HCT116 (cell line): ENCODE measurements around the gene HSF4. TPM values are rescaled to one million over a fixed set of nuclear protein-coding genes. Genes with fewer than 3 reads are reported as not detected.

Experiments
- ATAC-seq: fragments of 200-7000 bp; cut with Tn5 transposase; 2 replicates; pipeline ENCODE4 v1.9.1; 2020; ENCODE audit warnings: mild to moderate bottlenecking, moderate library complexity
- BruUV-seq: library from RNA; stranded (reverse); fragments of 400-500 nt; replicated peaks from 2 replicates; lab custom pipeline; 2021; lab: Mats Ljungman, UMichigan
- CTCF ChIA-PET: fragments of 300-600 bp; sonication (Branson Sonifier 250); formaldehyde crosslinking; loops from one replicate; lab custom pipeline; 2021; ENCODE audit warnings: antibody characterized with exemption; lab: Charles Lee
- POLR2A ChIA-PET: fragments of 300-600, 350-600 bp; sonication (Branson Sonifier 250); formaldehyde crosslinking; loops from one replicate; lab custom pipeline; 2021; ENCODE audit warnings: antibody characterized with exemption; lab: Charles Lee
- RAD21 ChIA-PET, 2 experiments: fragments of 300-600 bp; sonication (Branson Sonifier 250); formaldehyde crosslinking; loops; one replicate each; lab custom pipeline; 2023; ENCODE audit warnings: low total read pairs in 2 of 2; ENCODE audit not compliant: uncharacterized antibody in 2 of 2, unreplicated experiment in 2 of 2, low non-redundant PET in 1 of 2; lab: Charles Lee
- DNase-seq: peaks from one replicate; pipeline ENCODE4 v3.0.0-alpha.2; 2010; ENCODE audit warnings: low read depth, low spot score
- H2AFZ ChIP-seq: fragments of 200-600 bp; shearing (Covaris generic), sonication (generic); 2 replicates; pipeline ENCODE4 v1.6.1; 2017; ENCODE audit warnings: low read depth, mixed run types, mixed read lengths, antibody characterized with exemption, low read length; ENCODE audit not compliant: poor library complexity, severe bottlenecking
- H3K27ac ChIP-seq: 2 replicates; pipeline ENCODE4 v1.5.1; 2012; ENCODE audit warnings: low read depth, low read length
- H3K27me3 ChIP-seq: fragments of 200-600 bp; sonication (generic); 2 replicates; pipeline ENCODE4 v1.6.1; 2016; ENCODE audit warnings: mixed run types, low read length, mixed read lengths; ENCODE audit not compliant: insufficient read depth
- H3K36me3 ChIP-seq, 2 experiments: fragments of 200-500 bp in 1 of 2; fragments of 200-600 bp in 1 of 2; sonication (Bioruptor generic) in 1 of 2; sonication (generic) in 1 of 2; 2 replicates each; pipeline versions ENCODE4 v1.5.1 to v1.6.1; 2014 to 2016; ENCODE audit warnings: low read length in 2 of 2, inconsistent platforms in 1 of 2, mixed read lengths in 1 of 2, mixed run types in 1 of 2; ENCODE audit not compliant: insufficient read depth in 2 of 2, control insufficient read depth in 1 of 2
- H3K4me1 ChIP-seq, 2 experiments: fragments of 200-600 bp in 1 of 2; sonication (generic) in 1 of 2; 2 replicates each; pipeline versions ENCODE4 v1.5.1 to v1.6.1; 2012 to 2017; ENCODE audit warnings: low read length in 2 of 2, inconsistent platforms in 1 of 2, mild to moderate bottlenecking in 1 of 2, mixed read lengths in 1 of 2, mixed run types in 1 of 2, moderate library complexity in 1 of 2; ENCODE audit not compliant: insufficient read depth in 2 of 2, control insufficient read depth in 1 of 2
- H3K4me2 ChIP-seq: fragments of 200-600 bp; sonication (generic); 2 replicates; pipeline ENCODE4 v1.6.1; 2017; ENCODE audit warnings: mixed run types, low read length, mixed read lengths
- H3K4me3 ChIP-seq, 2 experiments: fragments of 200-600 bp in 1 of 2; sonication (generic) in 1 of 2; replicated peaks in 1 of 2; 2 replicates each; pipeline ENCODE4 v1.5.1; 2011 to 2016; ENCODE audit warnings: low read length in 2 of 2, control low read depth in 1 of 2, low read depth in 1 of 2, mild to moderate bottlenecking in 1 of 2, mixed read lengths in 1 of 2, mixed run types in 1 of 2
- H3K79me2 ChIP-seq: fragments of 200-600 bp; sonication (generic); 2 replicates; pipeline ENCODE4 v1.6.1; 2017; ENCODE audit warnings: mild to moderate bottlenecking, mixed run types, low read length, moderate library complexity, mixed read lengths; ENCODE audit not compliant: insufficient read depth
- H3K9ac ChIP-seq: fragments of 200-600 bp; sonication (generic); 2 replicates; pipeline ENCODE4 v1.6.1; 2016; ENCODE audit warnings: low read length, mixed read lengths
- H3K9me2 ChIP-seq: fragments of 200-600 bp; sonication (generic), shearing (Covaris generic); 2 replicates; pipeline ENCODE4 v1.6.1; 2017; ENCODE audit warnings: mixed run types, mild to moderate bottlenecking, moderate library complexity; ENCODE audit not compliant: insufficient read depth
- H3K9me3 ChIP-seq, 2 experiments: fragments of 200-500 bp in 1 of 2; fragments of 200-600 bp in 1 of 2; sonication (Bioruptor generic) in 1 of 2; sonication (generic) in 1 of 2; 2 replicates each; pipeline ENCODE4 v1.6.1; 2014 to 2017; ENCODE audit warnings: low read length in 2 of 2, mixed read lengths in 2 of 2, inconsistent platforms in 1 of 2, low read depth in 1 of 2, mild to moderate bottlenecking in 1 of 2, mixed run types in 1 of 2, moderate library complexity in 1 of 2; ENCODE audit not compliant: control insufficient read depth in 1 of 2, insufficient read depth in 1 of 2
- H4K20me1 ChIP-seq: fragments of 200-600 bp; sonication (generic), shearing (Covaris generic); 2 replicates; pipeline ENCODE4 v1.6.1; 2017; ENCODE audit warnings: mixed run types, mild to moderate bottlenecking, moderate library complexity; ENCODE audit not compliant: insufficient read depth
- CBX3 ChIP-seq: IDR thresholded peaks from 2 replicates; pipeline ENCODE4 v1.6.1; 2012; ENCODE audit warnings: low read depth
- EGR1 ChIP-seq: IDR thresholded peaks from 2 replicates; pipeline ENCODE4 v1.6.1; 2012; ENCODE audit warnings: low read depth
- ELF1 ChIP-seq: IDR thresholded peaks from 2 replicates; pipeline ENCODE4 v1.6.1; 2012; ENCODE audit warnings: low read depth, borderline replicate concordance
- EZH2phosphoT487 ChIP-seq: fragments of 200-600 bp; IDR thresholded peaks from 2 replicates; pipeline ENCODE4 v1.6.1; 2018; ENCODE audit warnings: antibody characterized with exemption, borderline replicate concordance
- FOSL1 ChIP-seq: IDR thresholded peaks from 2 replicates; pipeline ENCODE4 v1.6.1; 2012; ENCODE audit warnings: low read depth
- JUND ChIP-seq: IDR thresholded peaks from 2 replicates; pipeline ENCODE4 v1.6.1; 2012
- POLR2A ChIP-seq: IDR thresholded peaks from 2 replicates; pipeline ENCODE4 v1.7.0; 2011; ENCODE audit warnings: borderline replicate concordance; ENCODE audit not compliant: insufficient read depth, insufficient read length; ENCODE audit errors: extremely low read depth
- POLR2AphosphoS5 ChIP-seq: IDR thresholded peaks from 2 replicates; pipeline ENCODE4 v1.6.1; 2011; ENCODE audit warnings: mild to moderate bottlenecking, low read depth, low read length, moderate library complexity
- RAD21 ChIP-seq: IDR thresholded peaks from 2 replicates; pipeline ENCODE4 v1.6.1; 2012; ENCODE audit warnings: low read depth, mild to moderate bottlenecking
- SP1 ChIP-seq: IDR thresholded peaks from 2 replicates; pipeline ENCODE4 v1.6.1; 2012; ENCODE audit warnings: low read depth
- SRF ChIP-seq: IDR thresholded peaks from 2 replicates; pipeline ENCODE4 v1.6.1; 2012; ENCODE audit warnings: low read depth
- TCF7L2 ChIP-seq: IDR thresholded peaks from 2 replicates; pipeline ENCODE4 v1.7.0; 2011; ENCODE audit warnings: borderline replicate concordance, inconsistent platforms; ENCODE audit not compliant: insufficient read depth, insufficient read length; ENCODE audit errors: extremely low read depth
- YY1 ChIP-seq: IDR thresholded peaks from 2 replicates; pipeline ENCODE4 v1.6.1; 2011; ENCODE audit warnings: low read length, low read depth, moderate library complexity, mild to moderate bottlenecking; ENCODE audit not compliant: insufficient replicate concordance; ENCODE audit errors: extremely low read depth
- ZFX ChIP-seq: fragments of 450-650 bp; IDR thresholded peaks from 2 replicates; pipeline ENCODE4 v1.6.1; 2017
- ZNF274 ChIP-seq: fragments of 200-500 bp; sonication (Bioruptor generic); IDR thresholded peaks from 2 replicates; pipeline ENCODE4 v1.6.1; 2014; ENCODE audit warnings: mild to moderate bottlenecking, low read depth, low read length, inconsistent platforms
- intact Hi-C: fragments of 100-400 bp; cut with micrococcal nuclease; formaldehyde crosslinking; loops from 2 replicates; pipeline ENCODE4 v1.10.0; 2022
- total RNA-seq: library from RNA; stranded (reverse); gene quantifications from one replicate; pipeline ENCODE4 v1.2.1, GENCODE V29; 2021; ENCODE audit not compliant: unreplicated experiment
- TF ChIP-seq, protein P1 (sequence below): IDR thresholded peaks from 2 replicates; pipeline ENCODE4 v1.6.1; 2012
- TF ChIP-seq, protein P2 (sequence below): IDR thresholded peaks from 2 replicates; pipeline ENCODE4 v1.6.1; 2012
- TF ChIP-seq, protein P3 (sequence below): IDR thresholded peaks from 2 replicates; pipeline ENCODE4 v1.6.1; 2011; ENCODE audit warnings: mild to moderate bottlenecking, low read length, moderate library complexity; ENCODE audit not compliant: insufficient replicate concordance; ENCODE audit errors: extremely low read depth
- TF ChIP-seq, protein P4 (sequence below): IDR thresholded peaks from 2 replicates; pipeline ENCODE4 v1.6.1; 2012; ENCODE audit warnings: low read depth
- TF ChIP-seq, protein P5 (sequence below), 3 experiments: fragments of 200-600 bp in 1 of 3; sonication (generic) in 1 of 3; IDR thresholded peaks in 2 of 3; conservative IDR thresholded peaks in 1 of 3; 2 replicates each; pipeline ENCODE4 v1.5.1; 2012 to 2017; ENCODE audit warnings: low read depth in 2 of 3, low read length in 2 of 3, antibody characterized with exemption in 1 of 3, borderline replicate concordance in 1 of 3, control low read depth in 1 of 3, mild to moderate bottlenecking in 1 of 3, mixed read lengths in 1 of 3, mixed run types in 1 of 3, moderate library complexity in 1 of 3; ENCODE audit not compliant: insufficient read depth in 1 of 3

HSF4 gene
- total RNA-seq, 1 experiment from 2014 or later, result 46.6 TPM

DNA sequence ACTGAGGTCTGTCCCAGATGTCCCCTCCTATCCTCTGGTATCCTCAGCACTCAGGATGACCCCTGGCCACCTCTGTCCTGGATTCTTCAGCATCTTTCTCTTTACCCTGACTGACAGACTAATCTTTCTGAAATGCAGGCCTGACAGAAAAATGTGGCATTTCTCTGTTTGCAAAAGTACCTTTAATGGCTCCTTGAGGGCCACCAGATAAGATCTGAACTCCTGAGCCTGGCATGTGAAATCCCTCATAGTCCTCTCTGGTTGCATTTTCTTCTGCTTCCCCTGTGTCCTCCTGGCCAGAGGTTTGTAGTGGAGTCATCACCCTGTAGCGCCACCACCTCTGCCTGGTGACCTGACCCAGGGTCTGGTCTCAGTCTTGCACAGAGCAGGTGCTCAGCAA is 32.3 kb downstream of the HSF4 start:
- H3K9ac ChIP-seq, result no peak overlapping the region
- ATAC-seq (no peak), DNase-seq (no peak)
- peaks cover 22 to 47% of the 10 kb centered on the region in 2 experiments for H3K4me1 ChIP-seq
- ChIA-PET POLR2A (no interaction called here), CTCF (interaction anchor here (1.8 kb wide), 1 partner anchor 42 kb away, joined by 5 read pairs; no protein-coding TSS in a partner anchor), RAD21 (no interaction called here)
- H3K79me2 ChIP-seq, result peaks cover 58% of the 10 kb centered on the region
- peak overlapping the region; percentile 99; the same call in 1 of the 2 replicates for H3K27ac ChIP-seq
- TF ChIP-seq, protein P1, sequence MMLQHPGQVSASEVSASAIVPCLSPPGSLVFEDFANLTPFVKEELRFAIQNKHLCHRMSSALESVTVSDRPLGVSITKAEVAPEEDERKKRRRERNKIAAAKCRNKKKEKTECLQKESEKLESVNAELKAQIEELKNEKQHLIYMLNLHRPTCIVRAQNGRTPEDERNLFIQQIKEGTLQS, result no peak
- TF ChIP-seq EGR1, result no peak
- TF ChIP-seq CBX3, result no peak
- TF ChIP-seq SRF, result no peak
- TF ChIP-seq POLR2A, result no peak
- TF ChIP-seq, protein P2, sequence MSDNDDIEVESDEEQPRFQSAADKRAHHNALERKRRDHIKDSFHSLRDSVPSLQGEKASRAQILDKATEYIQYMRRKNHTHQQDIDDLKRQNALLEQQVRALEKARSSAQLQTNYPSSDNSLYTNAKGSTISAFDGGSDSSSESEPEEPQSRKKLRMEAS, result no peak
- no peak for TF ChIP-seq EZH2phosphoT487
- TF ChIP-seq POLR2AphosphoS5, result no peak
- no peak for TF ChIP-seq YY1
- no peak for TF ChIP-seq JUND
- TF ChIP-seq, protein P3, sequence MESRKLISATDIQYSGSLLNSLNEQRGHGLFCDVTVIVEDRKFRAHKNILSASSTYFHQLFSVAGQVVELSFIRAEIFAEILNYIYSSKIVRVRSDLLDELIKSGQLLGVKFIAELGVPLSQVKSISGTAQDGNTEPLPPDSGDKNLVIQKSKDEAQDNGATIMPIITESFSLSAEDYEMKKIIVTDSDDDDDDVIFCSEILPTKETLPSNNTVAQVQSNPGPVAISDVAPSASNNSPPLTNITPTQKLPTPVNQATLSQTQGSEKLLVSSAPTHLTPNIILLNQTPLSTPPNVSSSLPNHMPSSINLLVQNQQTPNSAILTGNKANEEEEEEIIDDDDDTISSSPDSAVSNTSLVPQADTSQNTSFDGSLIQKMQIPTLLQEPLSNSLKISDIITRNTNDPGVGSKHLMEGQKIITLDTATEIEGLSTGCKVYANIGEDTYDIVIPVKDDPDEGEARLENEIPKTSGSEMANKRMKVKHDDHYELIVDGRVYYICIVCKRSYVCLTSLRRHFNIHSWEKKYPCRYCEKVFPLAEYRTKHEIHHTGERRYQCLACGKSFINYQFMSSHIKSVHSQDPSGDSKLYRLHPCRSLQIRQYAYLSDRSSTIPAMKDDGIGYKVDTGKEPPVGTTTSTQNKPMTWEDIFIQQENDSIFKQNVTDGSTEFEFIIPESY, result no peak
- TF ChIP-seq, protein P4, sequence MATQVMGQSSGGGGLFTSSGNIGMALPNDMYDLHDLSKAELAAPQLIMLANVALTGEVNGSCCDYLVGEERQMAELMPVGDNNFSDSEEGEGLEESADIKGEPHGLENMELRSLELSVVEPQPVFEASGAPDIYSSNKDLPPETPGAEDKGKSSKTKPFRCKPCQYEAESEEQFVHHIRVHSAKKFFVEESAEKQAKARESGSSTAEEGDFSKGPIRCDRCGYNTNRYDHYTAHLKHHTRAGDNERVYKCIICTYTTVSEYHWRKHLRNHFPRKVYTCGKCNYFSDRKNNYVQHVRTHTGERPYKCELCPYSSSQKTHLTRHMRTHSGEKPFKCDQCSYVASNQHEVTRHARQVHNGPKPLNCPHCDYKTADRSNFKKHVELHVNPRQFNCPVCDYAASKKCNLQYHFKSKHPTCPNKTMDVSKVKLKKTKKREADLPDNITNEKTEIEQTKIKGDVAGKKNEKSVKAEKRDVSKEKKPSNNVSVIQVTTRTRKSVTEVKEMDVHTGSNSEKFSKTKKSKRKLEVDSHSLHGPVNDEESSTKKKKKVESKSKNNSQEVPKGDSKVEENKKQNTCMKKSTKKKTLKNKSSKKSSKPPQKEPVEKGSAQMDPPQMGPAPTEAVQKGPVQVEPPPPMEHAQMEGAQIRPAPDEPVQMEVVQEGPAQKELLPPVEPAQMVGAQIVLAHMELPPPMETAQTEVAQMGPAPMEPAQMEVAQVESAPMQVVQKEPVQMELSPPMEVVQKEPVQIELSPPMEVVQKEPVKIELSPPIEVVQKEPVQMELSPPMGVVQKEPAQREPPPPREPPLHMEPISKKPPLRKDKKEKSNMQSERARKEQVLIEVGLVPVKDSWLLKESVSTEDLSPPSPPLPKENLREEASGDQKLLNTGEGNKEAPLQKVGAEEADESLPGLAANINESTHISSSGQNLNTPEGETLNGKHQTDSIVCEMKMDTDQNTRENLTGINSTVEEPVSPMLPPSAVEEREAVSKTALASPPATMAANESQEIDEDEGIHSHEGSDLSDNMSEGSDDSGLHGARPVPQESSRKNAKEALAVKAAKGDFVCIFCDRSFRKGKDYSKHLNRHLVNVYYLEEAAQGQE, result no peak
- no peak for TF ChIP-seq TCF7L2
- TF ChIP-seq ZFX, result no peak
- TF ChIP-seq, protein P5, sequence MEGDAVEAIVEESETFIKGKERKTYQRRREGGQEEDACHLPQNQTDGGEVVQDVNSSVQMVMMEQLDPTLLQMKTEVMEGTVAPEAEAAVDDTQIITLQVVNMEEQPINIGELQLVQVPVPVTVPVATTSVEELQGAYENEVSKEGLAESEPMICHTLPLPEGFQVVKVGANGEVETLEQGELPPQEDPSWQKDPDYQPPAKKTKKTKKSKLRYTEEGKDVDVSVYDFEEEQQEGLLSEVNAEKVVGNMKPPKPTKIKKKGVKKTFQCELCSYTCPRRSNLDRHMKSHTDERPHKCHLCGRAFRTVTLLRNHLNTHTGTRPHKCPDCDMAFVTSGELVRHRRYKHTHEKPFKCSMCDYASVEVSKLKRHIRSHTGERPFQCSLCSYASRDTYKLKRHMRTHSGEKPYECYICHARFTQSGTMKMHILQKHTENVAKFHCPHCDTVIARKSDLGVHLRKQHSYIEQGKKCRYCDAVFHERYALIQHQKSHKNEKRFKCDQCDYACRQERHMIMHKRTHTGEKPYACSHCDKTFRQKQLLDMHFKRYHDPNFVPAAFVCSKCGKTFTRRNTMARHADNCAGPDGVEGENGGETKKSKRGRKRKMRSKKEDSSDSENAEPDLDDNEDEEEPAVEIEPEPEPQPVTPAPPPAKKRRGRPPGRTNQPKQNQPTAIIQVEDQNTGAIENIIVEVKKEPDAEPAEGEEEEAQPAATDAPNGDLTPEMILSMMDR (IDR thresholded peaks at IDR 0.05 in 2 of 3, conservative IDR thresholded peaks at IDR 0.05 in 1 of 3; ENCODE audit: borderline replicate concordance in 1 of 3, insufficient read depth in 1 of 3, low read depth in 2 of 3, low read length in 2 of 3), result no peak
- no peak for TF ChIP-seq SP1
- TF ChIP-seq ZNF274, result no peak
- no peak for TF ChIP-seq ELF1
- TF ChIP-seq FOSL1, result no peak
- TF ChIP-seq RAD21, result no peak
- intact Hi-C loops, result no loop called here
- H3K27me3 ChIP-seq, result no peaks in the 10 kb centered on the region
- H3K4me3 ChIP-seq, result no peak overlapping the region
- no peak overlapping the region for H3K4me2 ChIP-seq
- no peaks in the 10 kb centered on the region for H3K9me2 ChIP-seq
- H4K20me1 ChIP-seq, result no peaks in the 10 kb centered on the region; the same call in 1 of the 2 replicates
- no peaks in the 10 kb centered on the region for H3K9me3 ChIP-seq
- peaks cover 28 to 45% of the 10 kb centered on the region in 2 experiments; a peak in 3 of 4 replicates for H3K36me3 ChIP-seq
- no TSS peak for BruUV-seq
- H2AFZ ChIP-seq, result no peak overlapping the region
